B cell (primary cell): ENCODE measurements around the gene KNSTRN.

ENCODE experiments used
- CTCF ChIP-seq: fragments of 200-600 bp; IDR thresholded peaks from one replicate; pipeline ENCODE4 v1.8.0; 2022; ENCODE audit warnings: antibody characterized with exemption, mild to moderate bottlenecking
- EZH2 ChIP-seq: IDR thresholded peaks from 2 replicates; pipeline ENCODE4 v1.6.1; 2012; ENCODE audit warnings: borderline replicate concordance, low read depth, mild to moderate bottlenecking, moderate library complexity, low read length; ENCODE audit not compliant: insufficient read depth, poor library complexity, severe bottlenecking

DNA sequence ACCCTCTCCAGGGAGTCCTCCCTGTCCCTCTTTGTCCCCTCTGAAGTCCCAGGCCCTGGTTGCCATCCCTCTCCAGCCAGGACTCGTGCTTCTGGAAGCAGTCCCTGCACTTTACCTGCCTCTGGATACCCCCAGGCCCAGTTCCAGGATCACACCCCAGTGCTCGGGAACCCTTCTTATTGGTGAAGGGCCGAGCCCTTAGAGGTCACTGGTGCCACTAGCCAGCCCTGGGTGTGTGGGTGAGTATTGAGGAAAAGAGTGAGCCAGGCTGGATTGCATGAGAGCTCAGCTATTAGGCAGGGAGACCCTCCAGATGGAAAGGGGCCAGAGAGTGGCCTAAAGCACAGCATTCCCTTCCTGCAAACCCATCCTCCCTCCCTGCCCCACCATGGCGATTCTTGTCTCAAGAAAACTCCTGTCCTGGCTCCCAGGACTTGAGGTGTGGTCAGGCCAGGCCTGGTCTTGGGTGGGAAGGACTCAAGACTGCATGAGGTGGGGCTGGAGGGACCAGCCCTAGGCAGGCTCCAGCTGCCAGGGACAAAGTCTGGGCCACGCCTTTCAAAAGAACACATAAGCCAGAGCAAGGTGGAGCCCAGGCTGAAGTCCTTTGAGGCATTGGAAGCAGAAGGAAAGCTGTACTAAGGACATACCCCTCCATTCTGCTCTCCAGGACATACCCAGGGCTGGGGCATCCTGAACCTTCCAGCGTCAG lies 36.5 kb upstream of the KNSTRN start:
- TF ChIP-seq CTCF (no peak), EZH2 (no peak)
